Measurements from ENCODE around the gene RBM47. TPM values are rescaled to one million over a fixed set of nuclear protein-coding genes. Genes with fewer than 3 reads are reported as not detected.

Gene RBM47
- total RNA-seq, 1 donor from 2014 or later: 0.11 TPM

DNA sequence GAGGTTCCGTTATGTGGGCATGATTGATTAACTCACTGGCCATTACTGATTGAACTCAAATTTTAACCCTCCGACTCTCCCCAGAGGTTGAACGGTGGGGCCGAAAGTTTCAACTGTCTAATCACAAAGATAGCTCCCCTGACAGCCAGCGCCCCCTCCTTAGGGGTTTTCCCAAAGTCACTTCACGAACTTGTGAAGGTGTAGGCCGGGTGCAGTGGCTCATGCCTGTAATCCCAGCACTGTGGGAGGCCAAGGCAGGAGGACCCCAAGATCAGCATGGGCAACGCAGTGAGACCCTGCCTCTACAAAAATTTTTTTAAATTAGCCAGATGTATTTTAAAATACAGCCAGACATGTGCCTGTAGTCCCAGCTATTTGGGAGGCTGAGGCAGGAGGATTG lies 39.8 kb upstream of the RBM47 start:
- no peak for DNase-seq (ENCODE audit: extremely low spot score, unreplicated experiment)
- Mint-ChIP-seq H3K36me3 (ENCODE audit: unreplicated experiment) (no peaks in the 10 kb centered on the region), H3K27me3 (ENCODE audit: unreplicated experiment) (peaks cover 4% of the 10 kb centered on the region), H3K9me3 (ENCODE audit: unreplicated experiment) (no peaks in the 10 kb centered on the region), H3K4me1 (ENCODE audit: unreplicated experiment) (peaks cover 2% of the 10 kb centered on the region), H3K4me3 (ENCODE audit: unreplicated experiment) (no peak overlapping the region), H3K27ac (ENCODE audit: unreplicated experiment) (no peak overlapping the region)
- TF ChIP-seq, protein P1, sequence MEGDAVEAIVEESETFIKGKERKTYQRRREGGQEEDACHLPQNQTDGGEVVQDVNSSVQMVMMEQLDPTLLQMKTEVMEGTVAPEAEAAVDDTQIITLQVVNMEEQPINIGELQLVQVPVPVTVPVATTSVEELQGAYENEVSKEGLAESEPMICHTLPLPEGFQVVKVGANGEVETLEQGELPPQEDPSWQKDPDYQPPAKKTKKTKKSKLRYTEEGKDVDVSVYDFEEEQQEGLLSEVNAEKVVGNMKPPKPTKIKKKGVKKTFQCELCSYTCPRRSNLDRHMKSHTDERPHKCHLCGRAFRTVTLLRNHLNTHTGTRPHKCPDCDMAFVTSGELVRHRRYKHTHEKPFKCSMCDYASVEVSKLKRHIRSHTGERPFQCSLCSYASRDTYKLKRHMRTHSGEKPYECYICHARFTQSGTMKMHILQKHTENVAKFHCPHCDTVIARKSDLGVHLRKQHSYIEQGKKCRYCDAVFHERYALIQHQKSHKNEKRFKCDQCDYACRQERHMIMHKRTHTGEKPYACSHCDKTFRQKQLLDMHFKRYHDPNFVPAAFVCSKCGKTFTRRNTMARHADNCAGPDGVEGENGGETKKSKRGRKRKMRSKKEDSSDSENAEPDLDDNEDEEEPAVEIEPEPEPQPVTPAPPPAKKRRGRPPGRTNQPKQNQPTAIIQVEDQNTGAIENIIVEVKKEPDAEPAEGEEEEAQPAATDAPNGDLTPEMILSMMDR (IDR thresholded peaks at IDR 0.05): no peak

DNA sequence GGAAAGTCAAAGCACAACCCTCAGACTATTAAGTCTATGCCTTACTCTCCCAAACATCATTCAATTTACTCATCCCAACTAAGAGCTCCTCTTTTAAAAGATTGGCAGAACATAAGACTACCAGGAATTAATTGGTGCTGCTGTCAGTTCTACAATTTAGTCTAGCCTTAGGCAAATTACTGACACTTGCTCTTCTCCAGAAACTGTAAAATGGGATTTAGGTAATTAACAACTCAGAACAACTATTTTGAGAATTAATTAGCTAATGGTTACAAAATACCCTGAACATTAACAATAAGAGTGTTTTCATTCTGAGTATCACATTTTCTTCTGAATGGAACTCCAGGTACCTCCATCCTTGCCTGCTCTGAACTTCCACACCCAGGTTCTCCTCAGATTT lies 36.2 kb upstream of the RBM47 start:
- Mint-ChIP-seq H3K4me3 (ENCODE audit: unreplicated experiment) (no peak overlapping the region), H3K27ac (ENCODE audit: unreplicated experiment) (no peak overlapping the region), H3K36me3 (ENCODE audit: unreplicated experiment) (no peaks in the 10 kb centered on the region), H3K27me3 (ENCODE audit: unreplicated experiment) (peaks cover 4% of the 10 kb centered on the region), H3K4me1 (ENCODE audit: unreplicated experiment) (peaks cover 8% of the 10 kb centered on the region), H3K9me3 (ENCODE audit: unreplicated experiment) (no peaks in the 10 kb centered on the region)
- no peak for DNase-seq (ENCODE audit: extremely low spot score, unreplicated experiment)
- TF ChIP-seq, protein P1 (IDR thresholded peaks at IDR 0.05): no peak

DNA sequence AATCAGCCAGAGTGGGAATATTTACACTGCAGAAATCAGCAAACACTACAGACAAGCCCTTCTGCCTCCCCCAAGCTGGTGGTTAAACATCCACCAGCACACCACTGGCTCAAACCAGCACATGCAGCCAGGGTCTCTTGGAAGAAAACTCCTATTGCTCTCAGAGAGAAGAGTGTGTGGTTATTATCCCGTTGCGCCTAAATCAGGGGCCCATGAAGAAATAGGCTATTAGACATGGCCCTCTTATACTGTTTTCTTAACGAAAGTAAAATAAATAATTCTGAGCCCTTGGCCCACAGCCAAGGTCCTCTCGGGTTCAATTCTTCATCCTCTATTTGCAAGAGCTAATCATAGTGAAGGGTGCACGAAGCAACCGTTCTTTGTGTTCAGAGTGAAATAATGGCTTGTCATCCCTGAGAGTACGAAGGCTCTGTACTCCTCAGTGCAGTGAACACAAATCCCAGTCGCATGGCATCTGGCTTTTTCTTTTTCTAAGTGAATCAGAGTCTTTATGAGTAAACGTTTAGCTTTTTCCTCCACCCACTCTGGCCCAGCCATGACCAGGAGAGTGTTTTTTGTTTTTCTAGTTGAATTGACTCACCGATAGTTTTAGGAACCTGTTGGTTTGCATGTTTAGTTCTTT lies 33.4 kb upstream of the RBM47 start:
- no peaks in the 10 kb centered on the region for H3K36me3 Mint-ChIP-seq (ENCODE audit: unreplicated experiment)
- TF ChIP-seq, protein P1 (IDR thresholded peaks at IDR 0.05): no peak
- peaks cover 4% of the 10 kb centered on the region for H3K27me3 Mint-ChIP-seq (ENCODE audit: unreplicated experiment)
- no peak overlapping the region for H3K27ac Mint-ChIP-seq (ENCODE audit: unreplicated experiment)
- H3K9me3 Mint-ChIP-seq (ENCODE audit: unreplicated experiment): no peaks in the 10 kb centered on the region
- peaks cover 8% of the 10 kb centered on the region for H3K4me1 Mint-ChIP-seq (ENCODE audit: unreplicated experiment)
- no peak for DNase-seq (ENCODE audit: extremely low spot score, unreplicated experiment)
- no peak overlapping the region for H3K4me3 Mint-ChIP-seq (ENCODE audit: unreplicated experiment)

DNA sequence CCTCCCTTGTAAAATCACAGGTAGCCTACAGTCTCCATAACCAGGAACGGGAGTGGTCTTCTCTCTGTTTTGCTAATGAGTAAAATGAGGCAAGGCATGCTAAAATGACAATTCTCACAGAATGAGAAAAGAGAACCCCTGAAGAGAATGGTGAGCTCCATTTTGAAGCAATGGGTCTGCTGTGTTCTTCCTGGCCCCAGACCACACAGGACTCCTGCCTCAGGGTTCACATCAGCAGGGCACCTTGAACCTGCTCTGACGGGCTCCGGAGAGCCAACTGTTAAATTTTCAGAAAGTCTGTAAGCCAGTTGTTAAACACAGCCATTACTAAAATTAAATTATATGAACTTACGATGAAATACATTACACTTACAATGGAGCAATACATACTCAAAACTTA lies 32.1 kb upstream of the RBM47 start:
- H3K27ac Mint-ChIP-seq (ENCODE audit: unreplicated experiment): no peak overlapping the region
- DNase-seq (ENCODE audit: extremely low spot score, unreplicated experiment): no peak
- H3K4me3 Mint-ChIP-seq (ENCODE audit: unreplicated experiment): no peak overlapping the region
- H3K27me3 Mint-ChIP-seq (ENCODE audit: unreplicated experiment): no peaks in the 10 kb centered on the region
- TF ChIP-seq, protein P1 (IDR thresholded peaks at IDR 0.05): no peak
- H3K36me3 Mint-ChIP-seq (ENCODE audit: unreplicated experiment): no peaks in the 10 kb centered on the region
- H3K9me3 Mint-ChIP-seq (ENCODE audit: unreplicated experiment): no peaks in the 10 kb centered on the region
- peaks cover 8% of the 10 kb centered on the region for H3K4me1 Mint-ChIP-seq (ENCODE audit: unreplicated experiment)

DNA sequence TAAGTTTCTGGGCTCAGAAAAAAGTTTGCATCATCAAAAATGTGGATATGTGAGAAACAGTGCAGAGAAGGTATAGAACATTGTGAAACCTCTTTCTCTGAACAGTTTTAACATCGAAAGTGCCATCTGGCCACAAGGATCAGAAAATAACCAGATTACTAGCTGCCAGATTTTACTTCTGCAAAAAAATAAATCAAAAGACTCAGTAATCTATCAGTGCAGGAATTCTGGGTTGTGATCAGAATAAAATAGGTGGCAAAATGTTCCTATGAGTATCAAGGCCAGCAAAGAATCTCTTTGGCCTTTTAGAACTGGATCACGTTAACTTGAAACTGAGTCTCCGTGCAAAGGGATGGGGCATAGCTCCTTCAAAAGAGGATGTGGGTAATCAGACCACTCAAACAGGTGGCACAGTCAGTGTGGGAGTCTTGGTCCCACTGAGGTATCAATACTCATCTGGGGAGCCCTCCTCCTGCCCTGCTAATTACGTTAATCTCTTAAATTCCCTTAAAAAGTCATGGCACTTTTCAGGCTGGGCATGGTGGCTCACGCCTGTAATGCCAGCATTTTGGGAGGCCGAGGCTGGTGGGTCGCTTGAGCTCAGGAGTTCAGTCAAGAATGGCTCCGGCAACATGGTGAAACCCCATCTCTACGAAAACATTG lies 26.7 kb upstream of the RBM47 start:
- no peaks in the 10 kb centered on the region for H3K9me3 Mint-ChIP-seq (ENCODE audit: unreplicated experiment)
- H3K27me3 Mint-ChIP-seq (ENCODE audit: unreplicated experiment): no peaks in the 10 kb centered on the region
- no peaks in the 10 kb centered on the region for H3K36me3 Mint-ChIP-seq (ENCODE audit: unreplicated experiment)
- no peak overlapping the region for H3K27ac Mint-ChIP-seq (ENCODE audit: unreplicated experiment)
- no peaks in the 10 kb centered on the region for H3K4me1 Mint-ChIP-seq (ENCODE audit: unreplicated experiment)
- TF ChIP-seq, protein P1 (IDR thresholded peaks at IDR 0.05): no peak
- no peak overlapping the region for H3K4me3 Mint-ChIP-seq (ENCODE audit: unreplicated experiment)
- DNase-seq (ENCODE audit: extremely low spot score, unreplicated experiment): no peak

Measured in osteocyte (in vitro differentiated cells).